Keratinocyte (primary cell): Measurements from ENCODE around the gene BAIAP3. TPM values are rescaled to one million over a fixed set of nuclear protein-coding genes. Genes with fewer than 3 reads are reported as not detected.

ENCODE experiments used
- DNase-seq: peaks from one replicate; pipeline ENCODE4 v3.0.0-alpha.2; 2011; ENCODE audit warnings: low read depth, missing footprints, low spot score
- FAIRE-seq: peaks from 2 replicates; lab custom pipeline; 2011; peaks lifted over from hg19 to GRCh38; lab: Jason Lieb, UNC
- H2AFZ ChIP-seq: 2 replicates; pipeline ENCODE4 v1.6.0; 2012; ENCODE audit warnings: low read length, control low read depth, inconsistent platforms; ENCODE audit not compliant: control insufficient read depth
- H3K27ac ChIP-seq: 2 replicates; pipeline ENCODE4 v1.5.1; 2011; ENCODE audit warnings: low read length; ENCODE audit not compliant: control insufficient read depth, insufficient read depth
- H3K27me3 ChIP-seq: 3 replicates; pipeline ENCODE4 v1.6.0; 2011; ENCODE audit warnings: low read length; ENCODE audit not compliant: control insufficient read depth, insufficient read depth; ENCODE audit errors: extremely low read depth
- H3K36me3 ChIP-seq, 2 experiments: 2 replicates in 1 of 2; 3 replicates in 1 of 2; pipeline ENCODE4 v1.5.1; 2011; ENCODE audit warnings: low read length in 2 of 2, mild to moderate bottlenecking in 1 of 2; ENCODE audit not compliant: control insufficient read depth in 2 of 2, insufficient read depth in 2 of 2; ENCODE audit errors: extremely low read depth in 1 of 2
- H3K4me1 ChIP-seq: 3 replicates; pipeline ENCODE4 v1.5.1; 2011; ENCODE audit warnings: low read length; ENCODE audit not compliant: control insufficient read depth, insufficient read depth; ENCODE audit errors: extremely low read depth
- H3K4me2 ChIP-seq: 3 replicates; pipeline ENCODE4 v1.6.0; 2011; ENCODE audit warnings: low read depth, low read length; ENCODE audit not compliant: control insufficient read depth, insufficient read depth; ENCODE audit errors: extremely low read depth
- H3K4me3 ChIP-seq, 3 experiments: fragments of 200-600 bp in 1 of 3; sonication (generic) in 1 of 3; 2 replicates in 2 of 3; 3 replicates in 1 of 3; pipeline ENCODE4 v1.5.1; 2011 to 2016; ENCODE audit warnings: low read length in 3 of 3, mild to moderate bottlenecking in 3 of 3, control low read depth in 2 of 3, inconsistent platforms in 1 of 3, low read depth in 1 of 3, mixed read lengths in 1 of 3, mixed run types in 1 of 3, moderate library complexity in 1 of 3; ENCODE audit not compliant: control insufficient read depth in 2 of 3, insufficient read depth in 2 of 3; ENCODE audit errors: extremely low read depth in 1 of 3
- H3K79me2 ChIP-seq: 2 replicates; pipeline ENCODE4 v1.6.0; 2012; ENCODE audit warnings: low read length; ENCODE audit not compliant: control insufficient read depth, insufficient read depth
- H3K9ac ChIP-seq: 3 replicates; pipeline ENCODE4 v1.6.0; 2011; ENCODE audit warnings: low read length; ENCODE audit not compliant: control insufficient read depth, insufficient read depth; ENCODE audit errors: extremely low read depth
- H3K9me1 ChIP-seq: 3 replicates; pipeline ENCODE4 v1.6.0; 2011; ENCODE audit warnings: low read length; ENCODE audit not compliant: control insufficient read depth, insufficient read depth; ENCODE audit errors: extremely low read depth
- H3K9me3 ChIP-seq: 2 replicates; pipeline ENCODE4 v1.5.1; 2012; ENCODE audit warnings: low read depth, low read length; ENCODE audit not compliant: control insufficient read depth
- H4K20me1 ChIP-seq: 3 replicates; pipeline ENCODE4 v1.6.0; 2011; ENCODE audit warnings: low read length; ENCODE audit not compliant: control insufficient read depth, insufficient read depth; ENCODE audit errors: extremely low read depth
- EZH2 ChIP-seq: IDR thresholded peaks from one replicate; pipeline ENCODE4 v1.6.1; 2012; ENCODE audit warnings: inconsistent platforms, mild to moderate bottlenecking, low read length, moderate library complexity
- dilution Hi-C: fragments of 300-500 bp; cut with MboI; formaldehyde crosslinking; loops from one replicate; pipeline ENCODE4 v1.7.0; 2020; ENCODE audit warnings: low sequenced_read_pairs; ENCODE audit not compliant: extremely low pct_ligation_motif_present
- polyA plus RNA-seq, 5 experiments: library from polyadenylated mRNA; depleted of rRNA in 3 of 5; stranded (reverse) in 3 of 5; stranded (forward) in 1 of 5; unstranded in 1 of 5; fragments of >200 nt; gene quantifications; 1 replicate in 1 of 5; 2 replicates in 3 of 5; 3 replicates in 1 of 5; pipeline versions ENCODE4 v1.2.1 to v1.2.3, GENCODE V29; 2011 to 2012; ENCODE audit warnings: missing spikeins in 2 of 5, low read depth in 1 of 5, low replicate concordance in 1 of 5
- TF ChIP-seq, protein P1 (sequence below), 3 experiments: IDR thresholded peaks in 1 of 3; conservative IDR thresholded peaks in 1 of 3; optimal IDR thresholded peaks in 1 of 3; 2 replicates in 2 of 3; 3 replicates in 1 of 3; pipeline versions ENCODE3 to v1.5.1; 2011; ENCODE audit warnings: low read length in 3 of 3, mild to moderate bottlenecking in 3 of 3, moderate library complexity in 2 of 3, control low read depth in 1 of 3, inconsistent platforms in 1 of 3; ENCODE audit not compliant: insufficient read depth in 2 of 3; ENCODE audit errors: extremely low read depth in 1 of 3

The BAIAP3 gene
- polyA plus RNA-seq, 1 donor (not counting 4 experiments of a cell fraction or from before 2014, with no cell fraction given): not detected

DNA sequence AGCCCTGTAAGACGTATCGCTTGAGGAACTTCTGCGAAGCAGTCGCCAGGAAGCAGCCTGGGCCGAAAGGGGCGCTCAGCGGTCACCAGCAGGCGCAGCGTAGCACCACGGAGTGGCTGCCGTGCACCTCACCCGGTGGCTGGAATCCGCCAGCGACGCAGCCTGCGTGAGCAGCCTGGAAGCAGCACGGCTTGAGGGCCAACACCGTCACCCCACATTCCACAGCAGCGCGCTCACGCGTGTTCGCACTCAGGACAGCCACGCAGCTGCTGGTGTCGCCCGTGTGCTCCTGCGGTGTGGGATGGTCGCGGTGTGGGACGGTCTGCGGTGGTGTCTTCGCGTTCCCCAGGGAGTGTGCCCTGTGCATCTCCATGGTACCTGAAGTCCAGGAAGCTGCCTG lies 14.4 kb upstream of the BAIAP3 start:
- H3K4me3 ChIP-seq: no peak overlapping the region
- DNase-seq (no peak), FAIRE-seq (no peak)
- H4K20me1 ChIP-seq: peaks cover 2% of the 10 kb centered on the region
- no peaks in the 10 kb centered on the region for H3K27me3 ChIP-seq
- TF ChIP-seq, protein P1, sequence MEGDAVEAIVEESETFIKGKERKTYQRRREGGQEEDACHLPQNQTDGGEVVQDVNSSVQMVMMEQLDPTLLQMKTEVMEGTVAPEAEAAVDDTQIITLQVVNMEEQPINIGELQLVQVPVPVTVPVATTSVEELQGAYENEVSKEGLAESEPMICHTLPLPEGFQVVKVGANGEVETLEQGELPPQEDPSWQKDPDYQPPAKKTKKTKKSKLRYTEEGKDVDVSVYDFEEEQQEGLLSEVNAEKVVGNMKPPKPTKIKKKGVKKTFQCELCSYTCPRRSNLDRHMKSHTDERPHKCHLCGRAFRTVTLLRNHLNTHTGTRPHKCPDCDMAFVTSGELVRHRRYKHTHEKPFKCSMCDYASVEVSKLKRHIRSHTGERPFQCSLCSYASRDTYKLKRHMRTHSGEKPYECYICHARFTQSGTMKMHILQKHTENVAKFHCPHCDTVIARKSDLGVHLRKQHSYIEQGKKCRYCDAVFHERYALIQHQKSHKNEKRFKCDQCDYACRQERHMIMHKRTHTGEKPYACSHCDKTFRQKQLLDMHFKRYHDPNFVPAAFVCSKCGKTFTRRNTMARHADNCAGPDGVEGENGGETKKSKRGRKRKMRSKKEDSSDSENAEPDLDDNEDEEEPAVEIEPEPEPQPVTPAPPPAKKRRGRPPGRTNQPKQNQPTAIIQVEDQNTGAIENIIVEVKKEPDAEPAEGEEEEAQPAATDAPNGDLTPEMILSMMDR (optimal IDR thresholded peaks at IDR 0.05 in 1 of 3, IDR thresholded peaks at IDR 0.05 in 1 of 3, conservative IDR thresholded peaks at IDR 0.05 in 1 of 3; ENCODE audit: extremely low read depth in 1 of 3, insufficient read depth in 2 of 3, low read length in 3 of 3): no peak
- H3K9ac ChIP-seq: no peak overlapping the region
- H3K9me1 ChIP-seq: no peaks in the 10 kb centered on the region
- H3K9me3 ChIP-seq: no peaks in the 10 kb centered on the region
- no peak overlapping the region for H3K4me2 ChIP-seq
- H3K4me1 ChIP-seq: no peaks in the 10 kb centered on the region
- peaks cover 50% of the 10 kb centered on the region for H3K79me2 ChIP-seq
- no peak overlapping the region for H2AFZ ChIP-seq
- no peak overlapping the region for H3K27ac ChIP-seq
- H3K36me3 ChIP-seq: peaks cover 47 to 56% of the 10 kb centered on the region in 2 experiments
- dilution Hi-C loops: no loop called here

DNA sequence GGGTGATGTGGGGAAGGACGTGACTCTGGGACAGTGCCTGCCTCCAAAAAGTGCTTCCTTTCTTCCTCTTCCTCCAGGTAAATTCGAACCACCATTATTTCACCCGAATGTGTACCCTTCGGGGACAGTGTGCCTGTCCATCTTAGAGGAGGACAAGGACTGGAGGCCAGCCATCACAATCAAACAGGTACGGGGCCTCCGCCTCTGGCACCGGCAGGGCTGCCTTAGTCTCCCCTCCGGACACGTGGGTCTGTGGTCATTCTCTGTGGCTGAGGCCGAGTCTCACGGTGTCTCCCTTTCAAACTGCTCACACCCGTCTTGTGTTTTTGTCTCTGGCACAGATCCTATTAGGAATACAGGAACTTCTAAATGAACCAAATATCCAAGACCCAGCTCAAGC lies 13.3 kb upstream of the BAIAP3 start:
- TF ChIP-seq, protein P1 (optimal IDR thresholded peaks at IDR 0.05 in 1 of 3, IDR thresholded peaks at IDR 0.05 in 1 of 3, conservative IDR thresholded peaks at IDR 0.05 in 1 of 3; ENCODE audit: extremely low read depth in 1 of 3, insufficient read depth in 2 of 3, low read length in 3 of 3): no peak
- no peak for TF ChIP-seq EZH2
- Histone ChIP-seq H4K20me1 (peaks cover 3% of the 10 kb centered on the region), H3K36me3 (peaks cover 39 to 51% of the 10 kb centered on the region in 2 experiments), H2AFZ (no peak overlapping the region), H3K4me1 (no peaks in the 10 kb centered on the region), H3K79me2 (peaks cover 39% of the 10 kb centered on the region), H3K4me2 (no peak overlapping the region), H3K27me3 (no peaks in the 10 kb centered on the region), H3K9me1 (no peaks in the 10 kb centered on the region), H3K9me3 (no peaks in the 10 kb centered on the region), H3K27ac (no peak overlapping the region), H3K9ac (no peak overlapping the region), H3K4me3 (no peak overlapping the region)
- dilution Hi-C loops: no loop called here
- FAIRE-seq: no peak
- no peak for DNase-seq
